ENCODE measurements around the gene BCL11A. TPM values are rescaled to one million over a fixed set of nuclear protein-coding genes. Genes with fewer than 3 reads are reported as not detected.
A peak's percentile ranks its signal among the peaks of the same experiment; 100 is the strongest.

BCL11A gene
- polyA plus RNA-seq, 1 donor (not counting 4 experiments of a cell fraction or from before 2014, with no cell fraction given) = 5.0 TPM

DNA sequence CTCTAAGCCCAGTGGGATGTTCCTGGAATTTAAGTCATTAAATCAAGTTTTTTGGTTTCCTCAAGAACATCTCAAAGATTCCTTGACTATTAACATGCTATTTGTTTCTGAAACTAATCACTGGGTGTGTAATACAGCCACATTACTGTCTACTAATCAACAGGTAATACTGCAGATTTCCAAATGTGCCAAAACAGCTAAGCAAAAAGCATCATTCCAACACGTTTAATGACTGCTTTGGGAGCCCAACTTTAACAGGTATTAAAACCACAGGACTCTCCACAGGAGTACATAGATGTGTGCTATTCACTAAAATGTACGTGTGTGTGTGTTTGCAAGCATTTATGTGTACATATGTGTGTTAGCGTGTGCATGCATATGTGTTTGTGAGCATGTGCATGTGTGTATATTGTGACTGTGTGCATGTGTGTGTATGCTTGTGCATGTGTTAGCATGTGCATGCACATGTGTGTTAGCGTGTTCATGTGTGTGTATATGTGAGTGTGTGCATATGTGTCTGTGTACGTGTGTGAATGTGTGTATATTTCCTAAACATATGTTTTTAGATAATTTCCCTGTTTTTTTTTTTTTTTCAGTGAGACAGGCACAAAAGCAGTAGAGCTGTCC, 80.7 kb downstream of the BCL11A start:
- TF ChIP-seq, protein P1, sequence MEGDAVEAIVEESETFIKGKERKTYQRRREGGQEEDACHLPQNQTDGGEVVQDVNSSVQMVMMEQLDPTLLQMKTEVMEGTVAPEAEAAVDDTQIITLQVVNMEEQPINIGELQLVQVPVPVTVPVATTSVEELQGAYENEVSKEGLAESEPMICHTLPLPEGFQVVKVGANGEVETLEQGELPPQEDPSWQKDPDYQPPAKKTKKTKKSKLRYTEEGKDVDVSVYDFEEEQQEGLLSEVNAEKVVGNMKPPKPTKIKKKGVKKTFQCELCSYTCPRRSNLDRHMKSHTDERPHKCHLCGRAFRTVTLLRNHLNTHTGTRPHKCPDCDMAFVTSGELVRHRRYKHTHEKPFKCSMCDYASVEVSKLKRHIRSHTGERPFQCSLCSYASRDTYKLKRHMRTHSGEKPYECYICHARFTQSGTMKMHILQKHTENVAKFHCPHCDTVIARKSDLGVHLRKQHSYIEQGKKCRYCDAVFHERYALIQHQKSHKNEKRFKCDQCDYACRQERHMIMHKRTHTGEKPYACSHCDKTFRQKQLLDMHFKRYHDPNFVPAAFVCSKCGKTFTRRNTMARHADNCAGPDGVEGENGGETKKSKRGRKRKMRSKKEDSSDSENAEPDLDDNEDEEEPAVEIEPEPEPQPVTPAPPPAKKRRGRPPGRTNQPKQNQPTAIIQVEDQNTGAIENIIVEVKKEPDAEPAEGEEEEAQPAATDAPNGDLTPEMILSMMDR (optimal IDR thresholded peaks at IDR 0.05 in 1 of 3, IDR thresholded peaks at IDR 0.05 in 1 of 3, conservative IDR thresholded peaks at IDR 0.05 in 1 of 3; ENCODE audit: extremely low read depth in 1 of 3, insufficient read depth in 2 of 3, low read length in 3 of 3) = no peak
- no peak for TF ChIP-seq EZH2 (IDR thresholded peaks at IDR 0.05; ENCODE audit: low read length)
- Histone ChIP-seq H3K27ac (ENCODE audit: control insufficient read depth, insufficient read depth, low read length) (no peak overlapping the region), H3K9ac (ENCODE audit: control insufficient read depth, extremely low read depth, insufficient read depth, low read length) (no peak overlapping the region), H3K9me1 (ENCODE audit: control insufficient read depth, extremely low read depth, insufficient read depth, low read length) (no peaks in the 10 kb centered on the region), H3K4me3 (ENCODE audit: control insufficient read depth in 2 of 3, extremely low read depth in 1 of 3, insufficient read depth in 2 of 3, low read depth in 1 of 3, low read length in 3 of 3) (no peak overlapping the region), H3K4me1 (ENCODE audit: control insufficient read depth, extremely low read depth, insufficient read depth, low read length) (no peaks in the 10 kb centered on the region), H3K4me2 (ENCODE audit: control insufficient read depth, extremely low read depth, insufficient read depth, low read depth, low read length) (no peak overlapping the region), H3K36me3 (ENCODE audit: control insufficient read depth in 2 of 2, extremely low read depth in 1 of 2, insufficient read depth in 2 of 2, low read length in 2 of 2) (no peaks in the 10 kb centered on the region), H2AFZ (ENCODE audit: control insufficient read depth, low read length) (no peak overlapping the region), H4K20me1 (ENCODE audit: control insufficient read depth, extremely low read depth, insufficient read depth, low read length) (no peaks in the 10 kb centered on the region), H3K27me3 (ENCODE audit: control insufficient read depth, extremely low read depth, insufficient read depth, low read length) (no peaks in the 10 kb centered on the region), H3K79me2 (ENCODE audit: control insufficient read depth, insufficient read depth, low read length) (no peaks in the 10 kb centered on the region), H3K9me3 (ENCODE audit: control insufficient read depth, low read depth, low read length) (no peaks in the 10 kb centered on the region)
- dilution Hi-C loops (cut with MboI; ENCODE audit: extremely low pct_ligation_motif_present, low sequenced_read_pairs) = no loop called here
- FAIRE-seq = peak; percentile 9
- DNase-seq (ENCODE audit: low read depth, low spot score) = no peak

DNA sequence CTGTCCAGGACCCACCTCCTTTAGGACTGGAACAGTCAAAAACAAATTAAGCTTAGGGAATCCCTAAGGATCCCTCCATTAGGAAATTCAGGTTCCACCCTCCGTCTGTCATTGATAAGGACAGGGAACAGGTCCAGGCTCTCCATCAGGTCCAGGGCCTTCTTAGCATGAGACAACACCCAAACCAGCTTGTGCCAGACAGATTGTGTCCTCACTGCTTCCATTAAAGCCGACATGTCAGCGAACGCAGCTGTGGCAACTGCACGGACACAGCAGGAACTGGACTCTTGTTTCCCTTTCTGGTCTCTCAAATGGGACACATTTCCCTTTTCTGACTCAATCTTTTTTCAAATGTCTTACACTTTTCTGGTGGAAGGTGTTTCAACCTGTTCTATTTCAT, 81.4 kb downstream of the BCL11A start:
- dilution Hi-C loops (cut with MboI; ENCODE audit: extremely low pct_ligation_motif_present, low sequenced_read_pairs) = no loop called here
- no peak overlapping the region for H3K4me3 ChIP-seq (ENCODE audit: control insufficient read depth in 2 of 3, extremely low read depth in 1 of 3, insufficient read depth in 2 of 3, low read depth in 1 of 3, low read length in 3 of 3)
- H3K4me1 ChIP-seq (ENCODE audit: control insufficient read depth, extremely low read depth, insufficient read depth, low read length) = no peaks in the 10 kb centered on the region
- no peaks in the 10 kb centered on the region for H3K9me3 ChIP-seq (ENCODE audit: control insufficient read depth, low read depth, low read length)
- FAIRE-seq = no peak
- H3K27ac ChIP-seq (ENCODE audit: control insufficient read depth, insufficient read depth, low read length) = no peak overlapping the region
- no peak for DNase-seq (ENCODE audit: low read depth, low spot score)
- H3K27me3 ChIP-seq (ENCODE audit: control insufficient read depth, extremely low read depth, insufficient read depth, low read length) = no peaks in the 10 kb centered on the region
- no peak overlapping the region for H3K9ac ChIP-seq (ENCODE audit: control insufficient read depth, extremely low read depth, insufficient read depth, low read length)
- no peak overlapping the region for H2AFZ ChIP-seq (ENCODE audit: control insufficient read depth, low read length)
- H3K9me1 ChIP-seq (ENCODE audit: control insufficient read depth, extremely low read depth, insufficient read depth, low read length) = no peaks in the 10 kb centered on the region
- H3K4me2 ChIP-seq (ENCODE audit: control insufficient read depth, extremely low read depth, insufficient read depth, low read depth, low read length) = no peak overlapping the region
- no peaks in the 10 kb centered on the region for H4K20me1 ChIP-seq (ENCODE audit: control insufficient read depth, extremely low read depth, insufficient read depth, low read length)
- H3K36me3 ChIP-seq (ENCODE audit: control insufficient read depth in 2 of 2, extremely low read depth in 1 of 2, insufficient read depth in 2 of 2, low read length in 2 of 2) = no peaks in the 10 kb centered on the region
- no peak for TF ChIP-seq EZH2 (IDR thresholded peaks at IDR 0.05; ENCODE audit: low read length)
- TF ChIP-seq, protein P1 (optimal IDR thresholded peaks at IDR 0.05 in 1 of 3, IDR thresholded peaks at IDR 0.05 in 1 of 3, conservative IDR thresholded peaks at IDR 0.05 in 1 of 3; ENCODE audit: extremely low read depth in 1 of 3, insufficient read depth in 2 of 3, low read length in 3 of 3) = no peak
- H3K79me2 ChIP-seq (ENCODE audit: control insufficient read depth, insufficient read depth, low read length) = no peaks in the 10 kb centered on the region

All from keratinocyte (primary cell).